Erythroblast (primary cell): Measurements from ENCODE around the gene CADM3.

Experiments used
- GATA1 ChIP-seq: IDR thresholded peaks from 2 replicates; pipeline ENCODE4 v1.6.1; 2011; ENCODE audit warnings: low read depth, mild to moderate bottlenecking, control low read depth, low read length, moderate library complexity
- POLR2A ChIP-seq: IDR thresholded peaks from 2 replicates; pipeline ENCODE4 v1.6.1; 2011; ENCODE audit warnings: mild to moderate bottlenecking, low read length

DNA sequence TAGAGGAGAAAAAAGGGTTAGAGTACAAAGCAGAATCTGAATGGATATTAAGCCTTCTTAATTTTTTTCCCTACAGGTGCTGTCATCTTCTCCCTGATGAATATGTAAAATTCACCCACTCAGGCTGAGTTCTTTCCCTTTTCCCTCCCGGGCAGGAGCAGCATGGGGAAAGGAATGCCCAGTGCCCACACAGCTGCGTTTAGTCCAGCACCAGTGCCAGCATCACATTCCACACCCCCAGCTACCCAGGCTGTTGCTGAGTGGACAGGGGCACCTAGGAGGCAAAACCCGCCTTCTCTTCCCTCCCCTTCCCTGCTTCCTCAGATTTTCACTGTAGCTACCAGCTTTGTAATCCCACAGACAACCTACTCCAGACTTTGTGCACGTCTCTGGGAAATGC, 3.4 kb upstream of the CADM3 start:
- TF ChIP-seq POLR2A (no peak), GATA1 (no peak)
